Keratinocyte (primary cell): Measurements from ENCODE around the gene PTPRN2.

ENCODE experiments used
- CTCF ChIP-seq, 3 experiments: IDR thresholded peaks in 1 of 3; conservative IDR thresholded peaks in 1 of 3; optimal IDR thresholded peaks in 1 of 3; 2 replicates in 2 of 3; 3 replicates in 1 of 3; pipeline versions ENCODE3 to v1.5.1; 2011; ENCODE audit warnings: low read length in 3 of 3, mild to moderate bottlenecking in 3 of 3, moderate library complexity in 2 of 3, control low read depth in 1 of 3, inconsistent platforms in 1 of 3; ENCODE audit not compliant: insufficient read depth in 2 of 3; ENCODE audit errors: extremely low read depth in 1 of 3
- EZH2 ChIP-seq: IDR thresholded peaks from one replicate; pipeline ENCODE4 v1.6.1; 2012; ENCODE audit warnings: inconsistent platforms, mild to moderate bottlenecking, low read length, moderate library complexity

- TF ChIP-seq CTCF (optimal IDR thresholded peaks at IDR 0.05 in 1 of 3, IDR thresholded peaks at IDR 0.05 in 1 of 3, conservative IDR thresholded peaks at IDR 0.05 in 1 of 3; ENCODE audit: extremely low read depth in 1 of 3, insufficient read depth in 2 of 3, low read length in 3 of 3) (no peak), EZH2 (no peak)
Observed at GRCh38 chr7:157892751-157893523, 694.7 kb downstream of the PTPRN2 start.
